ENCODE data around the gene TXNDC5. TPM values are rescaled to one million over a fixed set of nuclear protein-coding genes. Genes with fewer than 3 reads are reported as not detected.

TXNDC5 gene
- total and polyA plus RNA-seq, 12 donors: 26.5 to 78.0 (median 38.3) TPM

DNA sequence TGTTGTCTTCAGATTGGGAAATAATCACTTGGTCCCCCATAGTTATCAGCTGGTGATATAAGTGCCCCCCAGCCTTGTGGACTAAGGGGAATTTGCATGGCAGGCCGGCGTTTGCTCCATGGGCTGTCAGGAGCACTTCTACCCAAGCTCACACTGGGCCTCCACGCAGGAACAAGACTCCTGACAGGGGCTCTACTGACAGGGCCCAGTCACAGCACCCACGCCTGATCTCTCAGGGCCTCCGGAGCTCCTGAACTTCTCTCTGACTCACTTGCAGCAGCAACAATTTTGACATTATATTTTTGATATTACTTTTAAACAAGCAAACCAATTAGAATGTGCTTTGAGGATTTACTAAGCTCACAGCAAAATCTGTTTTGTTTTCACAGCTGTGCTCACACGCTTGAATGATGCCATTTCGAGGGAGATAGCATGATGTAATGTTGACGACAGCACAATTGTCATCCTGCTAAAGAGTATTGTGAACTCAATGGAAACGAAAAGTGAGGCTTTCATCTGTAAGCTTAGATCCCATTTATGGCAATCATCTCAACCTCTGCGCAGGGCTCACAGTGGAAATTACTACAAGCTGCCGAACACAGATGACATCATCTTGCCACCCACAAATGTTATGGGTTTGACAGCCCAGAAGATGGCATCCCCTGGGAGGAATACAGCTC is 28.7 kb upstream of the TXNDC5 start:
- peak in 5 of 8 donors; percentile 15 to 73 (median 44) for ATAC-seq
- TF ChIP-seq, protein P1, sequence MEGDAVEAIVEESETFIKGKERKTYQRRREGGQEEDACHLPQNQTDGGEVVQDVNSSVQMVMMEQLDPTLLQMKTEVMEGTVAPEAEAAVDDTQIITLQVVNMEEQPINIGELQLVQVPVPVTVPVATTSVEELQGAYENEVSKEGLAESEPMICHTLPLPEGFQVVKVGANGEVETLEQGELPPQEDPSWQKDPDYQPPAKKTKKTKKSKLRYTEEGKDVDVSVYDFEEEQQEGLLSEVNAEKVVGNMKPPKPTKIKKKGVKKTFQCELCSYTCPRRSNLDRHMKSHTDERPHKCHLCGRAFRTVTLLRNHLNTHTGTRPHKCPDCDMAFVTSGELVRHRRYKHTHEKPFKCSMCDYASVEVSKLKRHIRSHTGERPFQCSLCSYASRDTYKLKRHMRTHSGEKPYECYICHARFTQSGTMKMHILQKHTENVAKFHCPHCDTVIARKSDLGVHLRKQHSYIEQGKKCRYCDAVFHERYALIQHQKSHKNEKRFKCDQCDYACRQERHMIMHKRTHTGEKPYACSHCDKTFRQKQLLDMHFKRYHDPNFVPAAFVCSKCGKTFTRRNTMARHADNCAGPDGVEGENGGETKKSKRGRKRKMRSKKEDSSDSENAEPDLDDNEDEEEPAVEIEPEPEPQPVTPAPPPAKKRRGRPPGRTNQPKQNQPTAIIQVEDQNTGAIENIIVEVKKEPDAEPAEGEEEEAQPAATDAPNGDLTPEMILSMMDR (IDR thresholded peaks at IDR 0.05): no peak
- H3K4me1 ChIP-seq: peaks cover 0 to 16% (median 0%) of the 10 kb centered on the region in 9 donors
- H3K4me3 ChIP-seq: no peak overlapping the region
- H3K27me3 ChIP-seq: no peaks in the 10 kb centered on the region
- H3K27ac ChIP-seq: peak overlapping the region in 3 of 10 donors; percentile 10 to 43 (median 38)
- no peak for DNase-seq
- no peaks in the 10 kb centered on the region for H3K36me3 ChIP-seq
- intact Hi-C loops (cut with DNase I): no loop called here
- WGBS, 2 donors: 70 to 76% methylated on average over 11 of the region's 11 CpGs
- peaks cover 0 to 3% (median 0%) of the 10 kb centered on the region in 11 donors for H3K9me3 ChIP-seq

DNA sequence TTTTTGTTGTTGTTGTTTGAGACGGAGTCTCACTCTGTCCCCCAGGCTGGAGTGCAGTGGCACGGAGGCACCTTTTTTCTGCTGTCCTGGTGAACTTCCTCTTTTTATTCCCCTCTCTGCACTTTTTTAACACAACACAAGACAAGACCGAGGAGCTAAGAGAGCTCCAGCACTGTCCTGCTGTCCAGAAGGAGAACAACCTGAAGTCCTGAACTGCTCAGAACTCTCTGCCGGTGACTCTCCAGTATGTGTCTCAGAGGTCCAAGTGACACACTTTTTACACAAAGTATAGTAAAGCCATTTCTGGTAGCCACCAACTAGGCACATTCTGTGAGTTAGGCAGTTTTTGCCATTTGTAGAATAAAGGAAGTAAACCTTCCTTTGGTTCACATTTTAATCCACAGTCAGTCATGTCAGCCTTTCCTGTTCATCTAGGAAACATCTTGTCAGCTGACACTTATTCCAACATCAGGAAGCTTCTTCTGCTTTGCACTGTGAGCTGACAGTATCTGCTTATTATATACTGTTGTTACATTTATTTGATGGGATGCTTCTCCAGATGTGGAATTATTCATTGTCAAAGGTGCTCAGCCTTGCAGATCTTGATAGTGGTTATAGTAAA is 28.1 kb upstream of the TXNDC5 start:
- Histone ChIP-seq H3K4me3 (no peak overlapping the region), H3K36me3 (no peaks in the 10 kb centered on the region), H3K27ac (peak overlapping the region in 2 of 10 donors; percentile 38 to 43), H3K27me3 (no peaks in the 10 kb centered on the region), H3K9me3 (no peaks in the 10 kb centered on the region), H3K4me1 (peaks cover 0 to 16% (median 0%) of the 10 kb centered on the region in 9 donors)
- WGBS, 2 donors: 85 to 86% methylated on average over 4 of the region's 4 CpGs
- DNase-seq: no peak
- intact Hi-C loops (cut with DNase I): no loop called here
- peak in 4 of 8 donors; percentile 14 to 50 (median 20) for ATAC-seq
- TF ChIP-seq, protein P1 (IDR thresholded peaks at IDR 0.05): no peak

DNA sequence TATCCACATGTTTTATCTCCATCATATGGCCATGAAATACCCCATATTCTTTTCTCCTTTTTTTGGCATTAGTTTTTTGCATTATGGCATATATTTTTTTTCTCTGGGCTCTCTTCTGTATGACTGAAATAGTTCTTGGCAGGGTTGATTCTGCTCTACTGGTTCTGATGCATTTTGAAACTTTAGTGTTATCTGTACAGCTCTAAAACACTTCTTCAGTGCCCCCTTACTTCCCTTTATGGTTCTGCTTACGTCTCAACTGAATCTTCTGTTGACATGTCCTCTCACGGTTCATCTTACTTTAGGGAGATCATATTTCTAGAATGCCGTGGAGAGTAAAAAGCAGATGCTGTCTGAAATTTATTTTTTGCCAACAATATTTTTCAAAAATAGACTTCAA is 23.2 kb upstream of the TXNDC5 start:
- 52 to 54% methylated on average over 3 of the region's 3 CpGs for WGBS, 2 donors
- Histone ChIP-seq H3K27ac (no peak overlapping the region), H3K36me3 (no peaks in the 10 kb centered on the region), H3K4me3 (no peak overlapping the region), H3K27me3 (no peaks in the 10 kb centered on the region), H3K9me3 (peaks cover 0 to 4% (median 0%) of the 10 kb centered on the region in 11 donors), H3K4me1 (peaks cover 0 to 4% (median 0%) of the 10 kb centered on the region in 9 donors)
- intact Hi-C loops (cut with DNase I): no loop called here
- DNase-seq (no peak), ATAC-seq (no peak)
- TF ChIP-seq, protein P1 (IDR thresholded peaks at IDR 0.05): no peak

DNA sequence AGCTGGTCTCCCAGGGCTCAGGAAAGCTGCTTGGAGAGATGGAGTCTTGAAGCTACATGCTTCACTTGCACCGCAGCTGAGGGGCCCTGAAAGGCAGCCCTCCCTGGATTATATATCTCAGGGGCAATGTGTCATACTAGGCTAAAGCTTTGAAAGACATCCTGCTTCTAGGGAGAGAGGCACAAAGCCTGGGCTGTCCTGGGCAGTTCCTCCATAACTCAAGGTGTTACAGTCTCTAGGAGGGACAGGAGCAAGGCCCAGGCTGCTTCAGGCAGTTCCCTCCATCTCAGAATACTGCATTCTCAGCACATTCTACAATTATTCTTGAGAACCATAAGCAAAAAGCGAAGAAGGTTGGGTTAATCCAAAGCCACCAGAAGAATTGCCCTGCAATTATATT is 22.0 kb upstream of the TXNDC5 start:
- intact Hi-C loops (cut with DNase I): no loop called here
- H3K4me1 ChIP-seq: no peaks in the 10 kb centered on the region
- peaks cover 0 to 4% (median 0%) of the 10 kb centered on the region in 11 donors for H3K9me3 ChIP-seq
- DNase-seq: no peak
- 88 to 91% methylated on average over 2 of the region's 2 CpGs for WGBS, 2 donors
- ATAC-seq: no peak
- no peaks in the 10 kb centered on the region for H3K36me3 ChIP-seq
- no peaks in the 10 kb centered on the region for H3K27me3 ChIP-seq
- H3K27ac ChIP-seq: no peak overlapping the region
- TF ChIP-seq, protein P1 (IDR thresholded peaks at IDR 0.05): no peak
- no peak overlapping the region for H3K4me3 ChIP-seq
